ENCODE data around the gene CPNE1.
"Not testable (repeated sequence)": the region's sequence is repeated elsewhere in the genome, so short reads cannot be mapped to it uniquely, and the experiment has no call there.

- not testable (repeated sequence) for TF ChIP-seq CTCF (IDR thresholded peaks at IDR 0.05); ZFX (IDR thresholded peaks at IDR 0.05; ENCODE audit: borderline replicate concordance)
These were observed 48.4 kb upstream of the CPNE1 start for GRCh38 chr20:35713120-35713519.
